IMR-90 (cell line): ENCODE measurements around the gene DARS1.

Experiments
- CEBPB ChIP-seq: IDR thresholded peaks from 2 replicates; pipeline ENCODE4 v1.6.1; 2012; ENCODE audit warnings: low read depth, low read length, improper control_type of control experiment
- CTCF ChIP-seq: conservative IDR thresholded peaks from 2 replicates; pipeline ENCODE4 v1.5.1; 2012; ENCODE audit warnings: mild to moderate bottlenecking, low read depth, low read length, improper control_type of control experiment
- MAFK ChIP-seq: IDR thresholded peaks from 2 replicates; pipeline ENCODE4 v1.6.1; 2012; ENCODE audit warnings: low read depth, low read length, improper control_type of control experiment
- NFE2L2 ChIP-seq: fragments of 150-350 bp; IDR thresholded peaks from 2 replicates; pipeline ENCODE4 v1.6.1; 2016; ENCODE audit warnings: low read depth, mild to moderate bottlenecking, low read length
- POLR2A ChIP-seq: IDR thresholded peaks from 2 replicates; pipeline ENCODE4 v1.6.1; 2012; ENCODE audit warnings: mild to moderate bottlenecking, low read depth, low read length
- RAD21 ChIP-seq: IDR thresholded peaks from 2 replicates; pipeline ENCODE4 v1.6.1; 2012; ENCODE audit warnings: low read length, improper control_type of control experiment
- RCOR1 ChIP-seq: IDR thresholded peaks from 2 replicates; pipeline ENCODE4 v1.6.1; 2012; ENCODE audit warnings: mild to moderate bottlenecking, low read length, improper control_type of control experiment; ENCODE audit not compliant: insufficient replicate concordance
- RFX5 ChIP-seq: IDR thresholded peaks from 2 replicates; pipeline ENCODE4 v1.8.0; 2012; ENCODE audit warnings: low read depth, mild to moderate bottlenecking, low read length, moderate library complexity
- SMC3 ChIP-seq: fragments of 150-350 bp; IDR thresholded peaks from 2 replicates; pipeline ENCODE4 v1.6.1; 2016; ENCODE audit warnings: low read depth, mild to moderate bottlenecking, antibody characterized with exemption, low read length, moderate library complexity
- USF2 ChIP-seq: fragments of 150-350 bp; IDR thresholded peaks from 2 replicates; pipeline ENCODE4 v1.6.1; 2017; ENCODE audit warnings: mild to moderate bottlenecking, antibody characterized with exemption, low read length, low read depth
- TF ChIP-seq, protein P1 (sequence below): fragments of 150-350 bp; IDR thresholded peaks from 2 replicates; pipeline ENCODE4 v1.6.1; 2016; ENCODE audit warnings: low read depth, mild to moderate bottlenecking, low read length, moderate library complexity, borderline replicate concordance

GRCh38 chr2:135909976-135910375 lies 75.5 kb downstream of the DARS1 start:
- no peak for TF ChIP-seq SMC3
- TF ChIP-seq, protein P1, sequence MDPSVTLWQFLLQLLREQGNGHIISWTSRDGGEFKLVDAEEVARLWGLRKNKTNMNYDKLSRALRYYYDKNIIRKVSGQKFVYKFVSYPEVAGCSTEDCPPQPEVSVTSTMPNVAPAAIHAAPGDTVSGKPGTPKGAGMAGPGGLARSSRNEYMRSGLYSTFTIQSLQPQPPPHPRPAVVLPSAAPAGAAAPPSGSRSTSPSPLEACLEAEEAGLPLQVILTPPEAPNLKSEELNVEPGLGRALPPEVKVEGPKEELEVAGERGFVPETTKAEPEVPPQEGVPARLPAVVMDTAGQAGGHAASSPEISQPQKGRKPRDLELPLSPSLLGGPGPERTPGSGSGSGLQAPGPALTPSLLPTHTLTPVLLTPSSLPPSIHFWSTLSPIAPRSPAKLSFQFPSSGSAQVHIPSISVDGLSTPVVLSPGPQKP, result no peak
- TF ChIP-seq POLR2A, result no peak
- TF ChIP-seq CTCF, result no peak
- TF ChIP-seq NFE2L2, result no peak
- no peak for TF ChIP-seq MAFK
- TF ChIP-seq RAD21, result no peak
- TF ChIP-seq CEBPB, result no peak
- no peak for TF ChIP-seq USF2
- no peak for TF ChIP-seq RCOR1
- no peak for TF ChIP-seq RFX5
